Uterus (tissue), 4 donors: ENCODE measurements around the gene MICAL2. TPM values are rescaled to one million over a fixed set of nuclear protein-coding genes. Genes with fewer than 3 reads are reported as not detected.

ENCODE experiments used
- DNase-seq, 2 donors: peaks; one replicate each; pipeline ENCODE4 v3.0.0-alpha.2; 2019 to 2020
- H3K27ac ChIP-seq, 2 donors: fragments of 200-600 bp; sonication (generic); 1 replicate in 1 of 2; 2 replicates in 1 of 2; pipeline ENCODE4 v1.5.1; 2016 to 2018
- H3K27me3 ChIP-seq, 2 donors: fragments of 200-600 bp; sonication (generic); one replicate each; pipeline ENCODE4 v1.5.1; 2018 to 2019; ENCODE audit warnings: control low read depth in 1 of 2
- H3K36me3 ChIP-seq, 2 donors: fragments of 200-600 bp; sonication (generic); one replicate each; pipeline ENCODE4 v1.5.1; 2019; ENCODE audit warnings: control low read depth in 1 of 2
- H3K4me1 ChIP-seq, 2 donors: fragments of 200-600 bp; sonication (generic); one replicate each; pipeline ENCODE4 v1.5.1; 2018 to 2019; ENCODE audit warnings: control low read depth in 1 of 2
- H3K4me3 ChIP-seq, 2 donors: fragments of 200-600 bp; sonication (generic); 1 replicate in 1 of 2; 2 replicates in 1 of 2; pipeline ENCODE4 v1.5.1; 2018 to 2019; ENCODE audit warnings: mild to moderate bottlenecking in 1 of 2
- H3K9me3 ChIP-seq, 2 donors: fragments of 200-600 bp; sonication (generic); one replicate each; pipeline ENCODE4 v1.5.1; 2019; ENCODE audit warnings: control low read depth in 1 of 2
- CTCF ChIP-seq, 4 experiments: fragments of 200-600 bp in 2 of 4; fragments of 450-650 bp in 2 of 4; sonication (generic) in 2 of 4; IDR thresholded peaks; one replicate each; pipeline ENCODE4 v1.5.1; 2016 to 2019; ENCODE audit warnings: antibody characterized with exemption in 4 of 4, mild to moderate bottlenecking in 2 of 4, moderate library complexity in 1 of 4
- POLR2A ChIP-seq, 2 donors: fragments of 450-650 bp; IDR thresholded peaks; one replicate each; pipeline ENCODE4 v1.6.1; 2016; ENCODE audit warnings: antibody characterized with exemption in 2 of 2, mild to moderate bottlenecking in 1 of 2, moderate library complexity in 1 of 2
- intact Hi-C: fragments of 100-400 bp; cut with DNase I; formaldehyde crosslinking; loops from one replicate; pipeline ENCODE4 v1.15.1; 2023; ENCODE audit warnings: low total_unique reads
- total RNA-seq, 4 donors: library from RNA; depleted of rRNA in 3 of 4; stranded (reverse); fragments of >200 nt in 3 of 4; gene quantifications; one replicate each; pipeline versions ENCODE4 v1.1.0 to v1.2.4, GENCODE V29; 2014 to 2023
- donor health status: DM: yes; HTN: yes; CAD: no.

The MICAL2 gene
- total RNA-seq, 4 donors from 2014 or later = 29.6 to 139 (median 53.1) TPM

- TF ChIP-seq POLR2A (IDR thresholded peaks at IDR 0.05) (no peak), CTCF (IDR thresholded peaks at IDR 0.05) (no peak)
- H3K9me3 ChIP-seq = no peaks in the 10 kb centered on the region
- H3K4me3 ChIP-seq = no peak overlapping the region
- intact Hi-C loops = no loop called here
- peak overlapping the region; percentile 71 to 80 for H3K27ac ChIP-seq
- peaks cover 11 to 17% of the 10 kb centered on the region in 2 donors for H3K4me1 ChIP-seq
- H3K36me3 ChIP-seq = no peaks in the 10 kb centered on the region
- no peak for DNase-seq
- no peaks in the 10 kb centered on the region for H3K27me3 ChIP-seq
Measured at GRCh38 chr11:12180257-12181205, 70.1 kb downstream of the MICAL2 start.

- peaks cover 17 to 24% of the 10 kb centered on the region in 2 donors for H3K4me1 ChIP-seq
- TF ChIP-seq CTCF (IDR thresholded peaks at IDR 0.05) (no peak), POLR2A (IDR thresholded peaks at IDR 0.05) (no peak)
Measured at GRCh38 chr11:12182302-12182675, 71.9 kb downstream of the MICAL2 start.

GRCh38 chr11:12182676-12183541 lies 72.5 kb downstream of the MICAL2 start:
- H3K4me1 ChIP-seq = peaks cover 17 to 24% of the 10 kb centered on the region in 2 donors
- H3K27ac ChIP-seq = peak overlapping the region; percentile 71 to 80
- no peak overlapping the region for H3K4me3 ChIP-seq
- intact Hi-C loops = no loop called here
- no peaks in the 10 kb centered on the region for H3K9me3 ChIP-seq
- TF ChIP-seq POLR2A (IDR thresholded peaks at IDR 0.05) (no peak), CTCF (IDR thresholded peaks at IDR 0.05) (no peak)
- H3K27me3 ChIP-seq = no peaks in the 10 kb centered on the region
- DNase-seq = peak; percentile 84 to 87
- H3K36me3 ChIP-seq = no peaks in the 10 kb centered on the region

More at GRCh38 chr11:12182302-12182675, 71.9 kb downstream of the MICAL2 start:
- Histone ChIP-seq H3K36me3 (no peaks in the 10 kb centered on the region), H3K4me3 (no peak overlapping the region), H3K27ac (peak overlapping the region; percentile 71 to 80), H3K9me3 (no peaks in the 10 kb centered on the region), H3K27me3 (no peaks in the 10 kb centered on the region)
- no peak for DNase-seq
- intact Hi-C loops = no loop called here

- H3K4me1 ChIP-seq = peaks cover 17 to 23% of the 10 kb centered on the region in 2 donors
- H3K27me3 ChIP-seq = no peaks in the 10 kb centered on the region
- no peaks in the 10 kb centered on the region for H3K36me3 ChIP-seq
- TF ChIP-seq CTCF (IDR thresholded peaks at IDR 0.05) (no peak), POLR2A (IDR thresholded peaks at IDR 0.05) (no peak)
- no peaks in the 10 kb centered on the region for H3K9me3 ChIP-seq
- intact Hi-C loops = no loop called here
- DNase-seq = no peak
- H3K27ac ChIP-seq = peak overlapping the region; percentile 71 to 80
- H3K4me3 ChIP-seq = no peak overlapping the region
Measured at GRCh38 chr11:12183827-12184620, 73.6 kb downstream of the MICAL2 start.
